Left lung (tissue), 10 donors: ENCODE measurements around the gene TOMM5. TPM values are rescaled to one million over a fixed set of nuclear protein-coding genes. Genes with fewer than 3 reads are reported as not detected.

Experiments
- ATAC-seq: fragments of 200-7000 bp; cut with Tn5 transposase; one replicate; pipeline ENCODE4 v1.9.1; 2020; ENCODE audit warnings: moderate library complexity
- DNase-seq, 4 donors: peaks; one replicate each; pipeline ENCODE4 v3.0.0-alpha.2; 2013 to 2020
- H3K27ac ChIP-seq, 2 donors: fragments of 200-600 bp; sonication (generic) in 1 of 2; one replicate each; pipeline versions ENCODE4 v1.5.0 to v1.8.0; 2020 to 2021
- H3K27me3 ChIP-seq, 2 donors: fragments of 200-600 bp; sonication (generic) in 1 of 2; one replicate each; pipeline versions ENCODE4 v1.5.0 to v1.8.0; 2020 to 2021
- H3K36me3 ChIP-seq, 2 donors: fragments of 200-600 bp; sonication (generic) in 1 of 2; one replicate each; pipeline versions ENCODE4 v1.5.0 to v1.8.0; 2020 to 2021
- H3K4me1 ChIP-seq, 2 donors: fragments of 200-600 bp; one replicate each; pipeline ENCODE4 v1.8.0; 2021
- H3K4me3 ChIP-seq, 2 donors: fragments of 200-600 bp; sonication (generic) in 1 of 2; one replicate each; pipeline versions ENCODE4 v1.5.0 to v1.8.0; 2020 to 2021; ENCODE audit warnings: mild to moderate bottlenecking in 1 of 2
- H3K9me3 ChIP-seq, 2 donors: fragments of 200-600 bp; sonication (generic) in 1 of 2; one replicate each; pipeline versions ENCODE4 v1.5.0 to v1.8.0; 2020 to 2021
- CTCF ChIP-seq, 2 donors: fragments of 200-600 bp; sonication (generic) in 1 of 2; IDR thresholded peaks; one replicate each; pipeline versions ENCODE4 v1.5.0 to v1.8.0; 2021; ENCODE audit warnings: antibody characterized with exemption in 2 of 2
- intact Hi-C, 2 donors: fragments of 100-400 bp; cut with DNase I; formaldehyde crosslinking; loops; one replicate each; pipeline versions ENCODE4 v1.11.2 to v1.14.2; 2022
- polyA plus RNA-seq, 6 donors: library from polyadenylated mRNA; unstranded; fragments of 120-200 nt; gene quantifications; one replicate each; pipeline ENCODE4 v1.2.1, GENCODE V29; 2013; ENCODE audit not compliant: insufficient read length in 6 of 6
- total RNA-seq, 2 donors: library from RNA; stranded (reverse); fragmentation: NEBNext Ultra II Directional; extraction: Animal tissue kit (Norgen Biotek cat#: 25700); gene quantifications; one replicate each; pipeline ENCODE4 v1.2.1, GENCODE V29; 2021
- donor health status: DM: no; HTN: yes; CAD: no.
- donor health status: DM: no; HTN: no; CAD: no.

Gene TOMM5
- total and polyA plus RNA-seq, 8 donors, result 65.5 to 112 (median 99.3) TPM

- no peak overlapping the region for H3K4me3 ChIP-seq
- intact Hi-C loops, result no loop called here
- no peaks in the 10 kb centered on the region for H3K36me3 ChIP-seq
- H3K9me3 ChIP-seq, result no peaks in the 10 kb centered on the region
- TF ChIP-seq CTCF (IDR thresholded peaks at IDR 0.05), result no peak
- no peak overlapping the region for H3K27ac ChIP-seq
- DNase-seq (no peak), ATAC-seq (no peak)
- no peaks in the 10 kb centered on the region for H3K27me3 ChIP-seq
- no peaks in the 10 kb centered on the region for H3K4me1 ChIP-seq
Measured at GRCh38 chr9:37549527-37549926, 42.9 kb downstream of the TOMM5 start.

- H3K27me3 ChIP-seq, result no peaks in the 10 kb centered on the region
- no peaks in the 10 kb centered on the region for H3K36me3 ChIP-seq
- H3K9me3 ChIP-seq, result no peaks in the 10 kb centered on the region
- H3K4me1 ChIP-seq, result no peaks in the 10 kb centered on the region
- no peak for TF ChIP-seq CTCF (IDR thresholded peaks at IDR 0.05)
- intact Hi-C loops, result no loop called here
- no peak for DNase-seq
- no peak for ATAC-seq
- H3K4me3 ChIP-seq, result no peak overlapping the region
- no peak overlapping the region for H3K27ac ChIP-seq
Measured at GRCh38 chr9:37547328-37547878, 45.0 kb downstream of the TOMM5 start.

GRCh38 chr9:37543468-37543867, 48.9 kb downstream of the TOMM5 start:
- no peaks in the 10 kb centered on the region for H3K4me1 ChIP-seq
- intact Hi-C loops, result no loop called here
- H3K4me3 ChIP-seq, result no peak overlapping the region
- ATAC-seq (no peak), DNase-seq (no peak)
- no peaks in the 10 kb centered on the region for H3K27me3 ChIP-seq
- no peak for TF ChIP-seq CTCF (IDR thresholded peaks at IDR 0.05)
- H3K9me3 ChIP-seq, result no peaks in the 10 kb centered on the region
- H3K36me3 ChIP-seq, result peaks cover 0 to 19% of the 10 kb centered on the region in 2 donors
- H3K27ac ChIP-seq, result no peak overlapping the region

GRCh38 chr9:37542895-37543294, 49.5 kb downstream of the TOMM5 start:
- intact Hi-C loops, result no loop called here
- H3K27me3 ChIP-seq, result no peaks in the 10 kb centered on the region
- no peak for DNase-seq
- H3K36me3 ChIP-seq, result peaks cover 0 to 24% of the 10 kb centered on the region in 2 donors
- no peaks in the 10 kb centered on the region for H3K4me1 ChIP-seq
- no peaks in the 10 kb centered on the region for H3K9me3 ChIP-seq
- TF ChIP-seq CTCF (IDR thresholded peaks at IDR 0.05), result no peak
- ATAC-seq, result no peak
- H3K4me3 ChIP-seq, result no peak overlapping the region
- no peak overlapping the region for H3K27ac ChIP-seq

GRCh38 chr9:37542488-37542887, 49.9 kb downstream of the TOMM5 start:
- Histone ChIP-seq H3K27ac (no peak overlapping the region), H3K27me3 (no peaks in the 10 kb centered on the region), H3K36me3 (peaks cover 0 to 26% of the 10 kb centered on the region in 2 donors), H3K9me3 (no peaks in the 10 kb centered on the region), H3K4me3 (no peak overlapping the region), H3K4me1 (no peaks in the 10 kb centered on the region)
- no peak for ATAC-seq
- DNase-seq, result no peak
- intact Hi-C loops, result no loop called here
- no peak for TF ChIP-seq CTCF (IDR thresholded peaks at IDR 0.05)
